ENCODE data around the gene ADTRP. TPM values are rescaled to one million over a fixed set of nuclear protein-coding genes. Genes with fewer than 3 reads are reported as not detected.

Gene ADTRP
- total RNA-seq, 1 experiment from 2014 or later, result 0.86 TPM

DNA sequence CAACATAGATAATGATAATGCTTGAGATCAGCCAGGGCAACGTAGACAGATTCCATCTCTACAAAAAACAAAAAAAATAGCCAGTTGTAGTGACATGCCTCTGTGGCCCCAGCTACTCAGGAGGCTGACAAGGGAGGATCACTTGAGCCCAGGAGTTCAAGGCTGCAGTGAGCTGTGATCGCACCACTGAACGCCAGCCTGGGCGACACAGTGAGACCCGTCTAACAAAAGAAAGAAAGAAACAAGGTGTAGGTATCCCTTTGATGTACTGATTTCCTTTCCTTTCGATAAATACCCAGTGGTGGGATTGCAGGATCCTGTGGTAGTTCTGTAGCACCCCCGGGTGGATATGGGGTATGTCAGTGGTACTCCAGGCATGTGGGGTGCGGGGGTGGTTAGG is 48.2 kb upstream of the ADTRP start (continued):
- TF ChIP-seq, protein P1, sequence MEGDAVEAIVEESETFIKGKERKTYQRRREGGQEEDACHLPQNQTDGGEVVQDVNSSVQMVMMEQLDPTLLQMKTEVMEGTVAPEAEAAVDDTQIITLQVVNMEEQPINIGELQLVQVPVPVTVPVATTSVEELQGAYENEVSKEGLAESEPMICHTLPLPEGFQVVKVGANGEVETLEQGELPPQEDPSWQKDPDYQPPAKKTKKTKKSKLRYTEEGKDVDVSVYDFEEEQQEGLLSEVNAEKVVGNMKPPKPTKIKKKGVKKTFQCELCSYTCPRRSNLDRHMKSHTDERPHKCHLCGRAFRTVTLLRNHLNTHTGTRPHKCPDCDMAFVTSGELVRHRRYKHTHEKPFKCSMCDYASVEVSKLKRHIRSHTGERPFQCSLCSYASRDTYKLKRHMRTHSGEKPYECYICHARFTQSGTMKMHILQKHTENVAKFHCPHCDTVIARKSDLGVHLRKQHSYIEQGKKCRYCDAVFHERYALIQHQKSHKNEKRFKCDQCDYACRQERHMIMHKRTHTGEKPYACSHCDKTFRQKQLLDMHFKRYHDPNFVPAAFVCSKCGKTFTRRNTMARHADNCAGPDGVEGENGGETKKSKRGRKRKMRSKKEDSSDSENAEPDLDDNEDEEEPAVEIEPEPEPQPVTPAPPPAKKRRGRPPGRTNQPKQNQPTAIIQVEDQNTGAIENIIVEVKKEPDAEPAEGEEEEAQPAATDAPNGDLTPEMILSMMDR (IDR thresholded peaks at IDR 0.05 in 2 of 3, conservative IDR thresholded peaks at IDR 0.05 in 1 of 3; ENCODE audit: borderline replicate concordance in 1 of 3, insufficient read depth in 1 of 3, low read depth in 2 of 3, low read length in 2 of 3), result no peak
- TF ChIP-seq EGR1 (IDR thresholded peaks at IDR 0.05; ENCODE audit: low read depth) (no peak), ZFX (IDR thresholded peaks at IDR 0.05) (no peak), TCF7L2 (IDR thresholded peaks at IDR 0.05; ENCODE audit: borderline replicate concordance, extremely low read depth, insufficient read depth, insufficient read length) (no peak), SIN3A (IDR thresholded peaks at IDR 0.05; ENCODE audit: low read depth) (no peak), CBX3 (IDR thresholded peaks at IDR 0.05; ENCODE audit: low read depth) (no peak), YY1 (IDR thresholded peaks at IDR 0.05; ENCODE audit: extremely low read depth, insufficient replicate concordance, low read depth, low read length) (no peak)

DNA sequence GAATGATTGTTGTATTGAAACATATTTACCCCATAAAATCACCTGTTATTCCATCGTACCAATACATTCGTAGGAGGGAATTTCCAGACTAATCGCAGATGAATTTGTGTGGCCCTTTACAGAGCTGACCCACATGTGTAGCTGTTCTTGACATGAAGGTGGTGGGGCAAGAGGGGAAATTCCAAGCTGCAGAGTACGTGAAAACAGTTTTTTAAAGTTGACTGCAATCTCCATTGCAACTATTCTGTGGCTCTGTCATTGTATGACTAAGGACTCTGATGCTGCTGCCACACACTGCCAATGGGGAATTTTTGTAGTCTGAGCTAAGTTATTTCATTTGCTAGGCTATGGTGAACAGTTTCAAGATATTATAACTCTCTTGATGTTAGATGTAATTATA is 46.4 kb upstream of the ADTRP start:
- no peaks in the 10 kb centered on the region for H3K36me3 ChIP-seq (ENCODE audit: control insufficient read depth in 1 of 2, insufficient read depth in 2 of 2, low read length in 2 of 2)
- RAD21 ChIA-PET (ENCODE audit: low non-redundant PET in 1 of 2, low total read pairs in 2 of 2, uncharacterized antibody in 2 of 2, unreplicated experiment in 2 of 2), result no interaction called here
- CTCF ChIA-PET, result no interaction called here
- no peak for DNase-seq (ENCODE audit: low read depth, low spot score)
- H3K4me1 ChIP-seq (ENCODE audit: control insufficient read depth in 1 of 2, insufficient read depth in 2 of 2, low read length in 2 of 2), result no peaks in the 10 kb centered on the region
- no peak overlapping the region for H3K4me3 ChIP-seq (replicated peaks in 1 of 2; ENCODE audit: low read depth in 1 of 2, low read length in 2 of 2)
- intact Hi-C loops (cut with micrococcal nuclease), result no loop called here
- no peak for TF ChIP-seq POLR2AphosphoS5 (IDR thresholded peaks at IDR 0.05; ENCODE audit: low read depth, low read length)
- no peak for TF ChIP-seq CEBPB (IDR thresholded peaks at IDR 0.05; ENCODE audit: low read depth)
- TF ChIP-seq ZFX (IDR thresholded peaks at IDR 0.05), result no peak
- TF ChIP-seq EGR1 (IDR thresholded peaks at IDR 0.05; ENCODE audit: low read depth), result no peak
- TF ChIP-seq ELF1 (IDR thresholded peaks at IDR 0.05; ENCODE audit: borderline replicate concordance, low read depth), result no peak
- TF ChIP-seq FOSL1 (IDR thresholded peaks at IDR 0.05; ENCODE audit: low read depth), result no peak
- no peak for TF ChIP-seq SP1 (IDR thresholded peaks at IDR 0.05; ENCODE audit: low read depth)
- TF ChIP-seq JUND (IDR thresholded peaks at IDR 0.05), result no peak
- TF ChIP-seq, protein P1 (IDR thresholded peaks at IDR 0.05 in 2 of 3, conservative IDR thresholded peaks at IDR 0.05 in 1 of 3; ENCODE audit: borderline replicate concordance in 1 of 3, insufficient read depth in 1 of 3, low read depth in 2 of 3, low read length in 2 of 3), result no peak
- TF ChIP-seq, protein P2, sequence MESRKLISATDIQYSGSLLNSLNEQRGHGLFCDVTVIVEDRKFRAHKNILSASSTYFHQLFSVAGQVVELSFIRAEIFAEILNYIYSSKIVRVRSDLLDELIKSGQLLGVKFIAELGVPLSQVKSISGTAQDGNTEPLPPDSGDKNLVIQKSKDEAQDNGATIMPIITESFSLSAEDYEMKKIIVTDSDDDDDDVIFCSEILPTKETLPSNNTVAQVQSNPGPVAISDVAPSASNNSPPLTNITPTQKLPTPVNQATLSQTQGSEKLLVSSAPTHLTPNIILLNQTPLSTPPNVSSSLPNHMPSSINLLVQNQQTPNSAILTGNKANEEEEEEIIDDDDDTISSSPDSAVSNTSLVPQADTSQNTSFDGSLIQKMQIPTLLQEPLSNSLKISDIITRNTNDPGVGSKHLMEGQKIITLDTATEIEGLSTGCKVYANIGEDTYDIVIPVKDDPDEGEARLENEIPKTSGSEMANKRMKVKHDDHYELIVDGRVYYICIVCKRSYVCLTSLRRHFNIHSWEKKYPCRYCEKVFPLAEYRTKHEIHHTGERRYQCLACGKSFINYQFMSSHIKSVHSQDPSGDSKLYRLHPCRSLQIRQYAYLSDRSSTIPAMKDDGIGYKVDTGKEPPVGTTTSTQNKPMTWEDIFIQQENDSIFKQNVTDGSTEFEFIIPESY (IDR thresholded peaks at IDR 0.05; ENCODE audit: extremely low read depth, insufficient replicate concordance, low read length), result no peak
- no peak for TF ChIP-seq SRF (IDR thresholded peaks at IDR 0.05; ENCODE audit: low read depth)
- no peak for TF ChIP-seq SIN3A (IDR thresholded peaks at IDR 0.05; ENCODE audit: low read depth)
- H3K27me3 ChIP-seq (ENCODE audit: insufficient read depth, low read length), result no peaks in the 10 kb centered on the region
- no peaks in the 10 kb centered on the region for H3K9me2 ChIP-seq (ENCODE audit: insufficient read depth)
- no peak overlapping the region for H2AFZ ChIP-seq (ENCODE audit: low read depth, low read length, poor library complexity, severe bottlenecking)
- POLR2A ChIA-PET, result no interaction called here
- no peak overlapping the region for H3K27ac ChIP-seq (ENCODE audit: low read depth, low read length)
- BruUV-seq (replicated peaks), result no TSS peak
- no peaks in the 10 kb centered on the region for H3K79me2 ChIP-seq (ENCODE audit: insufficient read depth, low read length)
- no peaks in the 10 kb centered on the region for H3K9me3 ChIP-seq (ENCODE audit: control insufficient read depth in 1 of 2, insufficient read depth in 1 of 2, low read depth in 1 of 2, low read length in 2 of 2)
- no peak for ATAC-seq
- H3K4me2 ChIP-seq (ENCODE audit: low read length), result no peak overlapping the region
- H3K9ac ChIP-seq (ENCODE audit: low read length), result no peak overlapping the region
- no peaks in the 10 kb centered on the region for H4K20me1 ChIP-seq (ENCODE audit: insufficient read depth)

Data from HCT116 (cell line).